MM.1S (cell line): ENCODE measurements around the gene N4BP2L2.

ENCODE experiments used
- EZH2 ChIP-seq: fragments of 300-600 bp; sonication (generic); optimal IDR thresholded peaks from 2 replicates; pipeline ENCODE3; 2017; ENCODE audit warnings: low read depth, mild to moderate bottlenecking, antibody characterized with exemption, low read length, mixed read lengths
- EZH2phosphoT487 ChIP-seq: fragments of 300-600 bp; sonication (generic); IDR thresholded peaks from 2 replicates; pipeline ENCODE4 v1.6.1; 2018; ENCODE audit warnings: antibody characterized with exemption, low read length
- TF ChIP-seq, protein P1 (sequence below): fragments of 300-600 bp; sonication (generic); IDR thresholded peaks from 2 replicates; pipeline ENCODE4 v1.5.1; 2016; ENCODE audit warnings: antibody characterized with exemption, low read length, mixed read lengths

GRCh38 chr13:32468502-32469142 is 70.0 kb downstream of the N4BP2L2 start:
- TF ChIP-seq, protein P1, sequence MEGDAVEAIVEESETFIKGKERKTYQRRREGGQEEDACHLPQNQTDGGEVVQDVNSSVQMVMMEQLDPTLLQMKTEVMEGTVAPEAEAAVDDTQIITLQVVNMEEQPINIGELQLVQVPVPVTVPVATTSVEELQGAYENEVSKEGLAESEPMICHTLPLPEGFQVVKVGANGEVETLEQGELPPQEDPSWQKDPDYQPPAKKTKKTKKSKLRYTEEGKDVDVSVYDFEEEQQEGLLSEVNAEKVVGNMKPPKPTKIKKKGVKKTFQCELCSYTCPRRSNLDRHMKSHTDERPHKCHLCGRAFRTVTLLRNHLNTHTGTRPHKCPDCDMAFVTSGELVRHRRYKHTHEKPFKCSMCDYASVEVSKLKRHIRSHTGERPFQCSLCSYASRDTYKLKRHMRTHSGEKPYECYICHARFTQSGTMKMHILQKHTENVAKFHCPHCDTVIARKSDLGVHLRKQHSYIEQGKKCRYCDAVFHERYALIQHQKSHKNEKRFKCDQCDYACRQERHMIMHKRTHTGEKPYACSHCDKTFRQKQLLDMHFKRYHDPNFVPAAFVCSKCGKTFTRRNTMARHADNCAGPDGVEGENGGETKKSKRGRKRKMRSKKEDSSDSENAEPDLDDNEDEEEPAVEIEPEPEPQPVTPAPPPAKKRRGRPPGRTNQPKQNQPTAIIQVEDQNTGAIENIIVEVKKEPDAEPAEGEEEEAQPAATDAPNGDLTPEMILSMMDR = no peak
- TF ChIP-seq EZH2 (no peak), EZH2phosphoT487 (no peak)
